ENCODE results near the gene ZER1.

Gene ZER1

DNA sequence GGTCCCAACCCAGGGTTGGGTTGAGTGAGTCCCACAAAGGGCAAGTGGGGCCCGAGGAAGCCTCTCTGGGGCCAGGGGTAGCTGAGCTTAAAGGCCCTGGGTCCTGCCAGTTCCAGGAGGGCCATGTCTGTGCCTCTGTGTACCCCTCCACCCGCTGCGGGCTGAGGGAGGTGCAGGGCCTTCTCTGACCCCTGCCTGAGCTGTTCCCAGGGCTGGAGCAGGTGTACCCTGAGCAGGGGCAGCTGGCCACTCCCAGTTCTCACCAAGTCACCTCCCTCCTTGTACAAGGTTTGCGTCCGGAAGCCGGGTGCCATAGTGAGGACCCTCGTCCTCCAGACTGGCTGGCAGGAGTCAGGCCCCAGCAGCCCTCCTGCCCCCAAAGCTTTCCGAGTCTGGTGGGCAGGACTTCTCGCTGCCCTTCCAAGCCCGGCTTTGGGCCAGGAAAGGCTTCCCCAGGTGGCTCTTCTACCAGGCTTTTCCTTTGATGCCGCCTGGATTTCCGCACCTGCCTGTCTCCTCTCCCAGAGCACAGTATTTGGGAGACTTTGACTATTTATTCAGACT is 37.4 kb upstream of the ZER1 start:
- Histone ChIP-seq H3K4me1 (ENCODE audit: low read depth, poor library complexity, severe bottlenecking) (no peaks in the 10 kb centered on the region), H3K4me3 (IDR thresholded peaks at IDR 0.05; ENCODE audit: insufficient read depth, low read depth, low read length) (no peak overlapping the region), H3K79me2 (ENCODE audit: insufficient read depth, low read depth) (no peaks in the 10 kb centered on the region), H3K36me3 (ENCODE audit: insufficient read depth) (no peaks in the 10 kb centered on the region), H3K9ac (no peak overlapping the region), H3K27ac (no peak overlapping the region), H3K4me2 (no peak overlapping the region), H3K27me3 (ENCODE audit: insufficient read depth, low read depth) (no peaks in the 10 kb centered on the region), H2AFZ (ENCODE audit: low read depth) (no peak overlapping the region), H4K20me1 (ENCODE audit: insufficient read depth) (no peaks in the 10 kb centered on the region)
- TF ChIP-seq, protein P1, sequence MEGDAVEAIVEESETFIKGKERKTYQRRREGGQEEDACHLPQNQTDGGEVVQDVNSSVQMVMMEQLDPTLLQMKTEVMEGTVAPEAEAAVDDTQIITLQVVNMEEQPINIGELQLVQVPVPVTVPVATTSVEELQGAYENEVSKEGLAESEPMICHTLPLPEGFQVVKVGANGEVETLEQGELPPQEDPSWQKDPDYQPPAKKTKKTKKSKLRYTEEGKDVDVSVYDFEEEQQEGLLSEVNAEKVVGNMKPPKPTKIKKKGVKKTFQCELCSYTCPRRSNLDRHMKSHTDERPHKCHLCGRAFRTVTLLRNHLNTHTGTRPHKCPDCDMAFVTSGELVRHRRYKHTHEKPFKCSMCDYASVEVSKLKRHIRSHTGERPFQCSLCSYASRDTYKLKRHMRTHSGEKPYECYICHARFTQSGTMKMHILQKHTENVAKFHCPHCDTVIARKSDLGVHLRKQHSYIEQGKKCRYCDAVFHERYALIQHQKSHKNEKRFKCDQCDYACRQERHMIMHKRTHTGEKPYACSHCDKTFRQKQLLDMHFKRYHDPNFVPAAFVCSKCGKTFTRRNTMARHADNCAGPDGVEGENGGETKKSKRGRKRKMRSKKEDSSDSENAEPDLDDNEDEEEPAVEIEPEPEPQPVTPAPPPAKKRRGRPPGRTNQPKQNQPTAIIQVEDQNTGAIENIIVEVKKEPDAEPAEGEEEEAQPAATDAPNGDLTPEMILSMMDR (conservative IDR thresholded peaks at IDR 0.05; ENCODE audit: low read depth, low read length), result no peak

DNA sequence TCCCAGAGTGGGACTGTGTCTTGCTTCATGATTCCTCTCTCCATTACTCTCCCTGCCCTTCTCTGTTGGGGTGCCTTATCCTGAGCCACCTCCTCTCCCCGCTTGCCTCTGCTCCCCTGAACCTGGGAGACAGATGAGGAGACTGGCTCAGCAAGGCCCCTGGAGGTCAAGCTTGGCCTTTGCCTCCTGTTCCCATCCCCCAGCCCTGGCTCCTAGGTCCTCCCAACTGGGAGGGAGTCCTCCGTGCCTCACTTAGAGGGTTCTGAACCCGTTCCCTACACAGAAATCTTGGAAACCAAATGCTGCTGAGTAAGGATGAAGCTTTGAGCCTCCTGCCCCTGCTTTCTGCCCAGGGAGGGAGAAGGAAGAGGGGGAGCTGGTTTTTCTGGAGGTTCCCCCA is 36.8 kb upstream of the ZER1 start:
- TF ChIP-seq, protein P1 (conservative IDR thresholded peaks at IDR 0.05; ENCODE audit: low read depth, low read length), result no peak
- Histone ChIP-seq H4K20me1 (ENCODE audit: insufficient read depth) (no peaks in the 10 kb centered on the region), H3K36me3 (ENCODE audit: insufficient read depth) (no peaks in the 10 kb centered on the region), H3K4me1 (ENCODE audit: low read depth, poor library complexity, severe bottlenecking) (no peaks in the 10 kb centered on the region), H3K4me3 (IDR thresholded peaks at IDR 0.05; ENCODE audit: insufficient read depth, low read depth, low read length) (no peak overlapping the region), H3K27ac (no peak overlapping the region), H3K79me2 (ENCODE audit: insufficient read depth, low read depth) (no peaks in the 10 kb centered on the region), H3K27me3 (ENCODE audit: insufficient read depth, low read depth) (no peaks in the 10 kb centered on the region), H2AFZ (ENCODE audit: low read depth) (no peak overlapping the region), H3K9ac (no peak overlapping the region), H3K4me2 (no peak overlapping the region)

DNA sequence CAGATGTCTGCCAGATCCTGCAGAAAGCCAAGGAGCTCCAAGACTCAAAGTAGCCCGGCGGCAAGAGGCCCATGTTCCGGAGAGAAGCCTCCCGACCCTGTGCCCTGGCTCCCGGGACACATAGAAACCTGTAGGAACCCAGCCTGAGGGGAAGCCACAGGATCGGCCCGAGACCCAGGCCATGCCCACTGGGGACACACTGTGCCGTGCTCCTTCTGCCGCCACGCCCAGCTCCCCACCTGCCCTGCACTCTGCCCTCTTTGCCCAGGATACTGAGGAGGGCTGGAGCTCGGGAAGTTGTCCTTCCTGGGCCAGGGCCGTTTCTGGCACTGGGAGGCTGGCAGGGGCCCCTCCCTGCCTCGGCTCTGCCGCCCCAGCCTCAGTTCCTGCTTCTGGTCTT is 36.1 kb upstream of the ZER1 start:
- Histone ChIP-seq H3K9ac (no peak overlapping the region), H3K4me1 (ENCODE audit: low read depth, poor library complexity, severe bottlenecking) (no peaks in the 10 kb centered on the region), H3K27ac (no peak overlapping the region), H3K79me2 (ENCODE audit: insufficient read depth, low read depth) (no peaks in the 10 kb centered on the region), H3K4me3 (IDR thresholded peaks at IDR 0.05; ENCODE audit: insufficient read depth, low read depth, low read length) (no peak overlapping the region), H4K20me1 (ENCODE audit: insufficient read depth) (no peaks in the 10 kb centered on the region), H3K27me3 (ENCODE audit: insufficient read depth, low read depth) (no peaks in the 10 kb centered on the region), H3K36me3 (ENCODE audit: insufficient read depth) (no peaks in the 10 kb centered on the region), H3K4me2 (no peak overlapping the region), H2AFZ (ENCODE audit: low read depth) (no peak overlapping the region)
- TF ChIP-seq, protein P1 (conservative IDR thresholded peaks at IDR 0.05; ENCODE audit: low read depth, low read length), result no peak

DNA sequence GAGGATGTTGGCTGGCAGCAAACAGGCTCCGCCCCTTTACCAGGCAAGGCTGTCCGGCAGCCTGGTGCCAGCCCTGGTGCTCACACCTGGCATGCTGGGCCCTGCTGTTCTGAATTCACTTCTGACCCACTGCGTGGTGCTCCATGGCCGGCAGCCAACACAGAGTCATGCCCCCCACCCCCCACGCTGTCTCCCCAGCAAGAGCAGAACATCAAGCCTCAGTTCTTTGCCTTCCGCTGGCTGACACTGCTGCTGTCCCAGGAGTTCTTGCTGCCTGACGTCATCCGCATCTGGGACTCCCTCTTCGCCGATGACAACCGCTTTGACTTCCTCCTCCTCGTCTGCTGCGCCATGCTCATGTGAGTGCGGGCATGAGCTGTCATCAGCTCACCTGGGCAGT is 33.9 kb upstream of the ZER1 start:
- Histone ChIP-seq H3K27ac (no peak overlapping the region), H3K9ac (no peak overlapping the region), H3K79me2 (ENCODE audit: insufficient read depth, low read depth) (no peaks in the 10 kb centered on the region), H3K4me1 (ENCODE audit: low read depth, poor library complexity, severe bottlenecking) (no peaks in the 10 kb centered on the region), H3K27me3 (ENCODE audit: insufficient read depth, low read depth) (no peaks in the 10 kb centered on the region), H3K36me3 (ENCODE audit: insufficient read depth) (no peaks in the 10 kb centered on the region; the same call in 1 of the 2 replicates), H3K4me3 (IDR thresholded peaks at IDR 0.05; ENCODE audit: insufficient read depth, low read depth, low read length) (no peak overlapping the region), H2AFZ (ENCODE audit: low read depth) (no peak overlapping the region), H3K4me2 (no peak overlapping the region), H4K20me1 (ENCODE audit: insufficient read depth) (no peaks in the 10 kb centered on the region)
- TF ChIP-seq, protein P1 (conservative IDR thresholded peaks at IDR 0.05; ENCODE audit: low read depth, low read length), result no peak
